H1 (cell line): ENCODE data around the gene KCNH4. TPM values are rescaled to one million over a fixed set of nuclear protein-coding genes. Genes with fewer than 3 reads are reported as not detected.

Experiments
- CTCF ChIA-PET: fragments of 300-600 bp; sonication (Branson Sonifier 250); formaldehyde crosslinking; loops from one replicate; lab custom pipeline; 2021; ENCODE audit not compliant: partially characterized antibody; lab: Charles Lee
- POLR2A ChIA-PET: fragments of 300-600 bp; sonication (Branson Sonifier 250); formaldehyde crosslinking; loops from one replicate; lab custom pipeline; 2021; ENCODE audit warnings: inconsistent platforms; ENCODE audit not compliant: partially characterized antibody; lab: Charles Lee
- DNase-seq, 2 experiments: peaks; one replicate each; pipeline versions ENCODE4 v3.0.0 to v3.0.0-alpha.2; 2010 to 2022; ENCODE audit warnings: low spot score in 2 of 2, low read depth in 1 of 2, mixed read lengths in 1 of 2
- FAIRE-seq: peaks from 2 replicates; lab custom pipeline; 2011; peaks lifted over from hg19 to GRCh38; lab: Jason Lieb, UNC
- H2AFZ ChIP-seq: 2 replicates; pipeline ENCODE4 v1.8.1; 2012; ENCODE audit warnings: low read length, inconsistent platforms
- H2AK5ac ChIP-seq: 2 replicates; pipeline ENCODE4 v1.6.1; 2013; ENCODE audit warnings: low read depth, low read length
- H2BK120ac ChIP-seq: replicated peaks from 2 replicates; pipeline ENCODE3; 2013; ENCODE audit warnings: low read depth, low read length, inconsistent platforms
- H2BK12ac ChIP-seq: 2 replicates; pipeline ENCODE4 v1.6.1; 2013; ENCODE audit warnings: low read depth, low read length
- H2BK15ac ChIP-seq: 2 replicates; pipeline ENCODE4 v1.6.1; 2013; ENCODE audit warnings: low read length
- H2BK20ac ChIP-seq: 2 replicates; pipeline ENCODE4 v1.6.1; 2013; ENCODE audit warnings: low read length
- H2BK5ac ChIP-seq: 2 replicates; pipeline ENCODE4 v1.6.1; 2013; ENCODE audit warnings: low read depth, low read length
- H3K14ac ChIP-seq: 2 replicates; pipeline ENCODE4 v1.6.1; 2013; ENCODE audit warnings: inconsistent platforms; ENCODE audit not compliant: insufficient read length
- H3K18ac ChIP-seq: 2 replicates; pipeline ENCODE4 v1.6.1; 2013; ENCODE audit warnings: low read length; ENCODE audit errors: extremely low read depth
- H3K23ac ChIP-seq: 2 replicates; pipeline ENCODE4 v1.6.1; 2013; ENCODE audit warnings: inconsistent platforms; ENCODE audit not compliant: insufficient read length
- H3K23me2 ChIP-seq: 2 replicates; pipeline ENCODE4 v1.6.1; 2013; ENCODE audit warnings: low read depth, low read length
- H3K27ac ChIP-seq: 2 replicates; pipeline ENCODE4 v1.6.1; 2011; ENCODE audit warnings: low read depth, low read length, inconsistent platforms
- H3K27me3 ChIP-seq, 4 experiments: replicated peaks in 1 of 4; 1 replicate in 1 of 4; 2 replicates in 3 of 4; pipeline versions ENCODE4 v1.6.1 to v1.8.1; 2011 to 2013; ENCODE audit warnings: low read length in 3 of 4, mild to moderate bottlenecking in 3 of 4, inconsistent platforms in 2 of 4, mixed read lengths in 2 of 4, moderate library complexity in 1 of 4; ENCODE audit not compliant: control insufficient read depth in 3 of 4, insufficient read depth in 3 of 4; ENCODE audit errors: extremely low read depth in 1 of 4
- H3K36me3 ChIP-seq, 4 experiments: 2 replicates each; pipeline versions ENCODE4 v1.6.1 to v1.8.1; 2011 to 2013; ENCODE audit warnings: mild to moderate bottlenecking in 4 of 4, low read length in 3 of 4, moderate library complexity in 2 of 4, control low read depth in 1 of 4, inconsistent platforms in 1 of 4; ENCODE audit not compliant: insufficient read depth in 4 of 4, control insufficient read depth in 2 of 4
- H3K4ac ChIP-seq: replicated peaks from 2 replicates; pipeline ENCODE3; 2013; ENCODE audit warnings: low read length, low read depth, mixed read lengths, inconsistent platforms; ENCODE audit not compliant: insufficient read length
- H3K4me1 ChIP-seq, 4 experiments: replicated peaks in 1 of 4; 1 replicate in 1 of 4; 2 replicates in 3 of 4; pipeline versions ENCODE4 v1.6.1 to v1.8.1; 2011 to 2013; ENCODE audit warnings: low read length in 3 of 4, inconsistent platforms in 2 of 4, mixed read lengths in 1 of 4; ENCODE audit not compliant: insufficient read depth in 4 of 4, control insufficient read depth in 3 of 4
- H3K4me2 ChIP-seq, 2 experiments: 2 replicates each; pipeline versions ENCODE4 v1.6.1 to v1.8.1; 2011 to 2013; ENCODE audit warnings: low read depth in 2 of 2, low read length in 2 of 2, control low read depth in 1 of 2, inconsistent platforms in 1 of 2, mild to moderate bottlenecking in 1 of 2; ENCODE audit not compliant: insufficient read depth in 1 of 2
- H3K4me3 ChIP-seq, 4 experiments: fragments of 200-600, 300-600 bp in 1 of 4; sonication (generic), shearing (Covaris generic), sonication (Bioruptor Twin) in 1 of 4; 2 replicates each; pipeline versions ENCODE4 v1.5.1 to v1.8.1; 2011 to 2016; ENCODE audit warnings: low read length in 4 of 4, low read depth in 3 of 4, control low read depth in 2 of 4, inconsistent platforms in 2 of 4, mild to moderate bottlenecking in 2 of 4, mixed read lengths in 1 of 4, moderate library complexity in 1 of 4; ENCODE audit not compliant: insufficient read depth in 2 of 4; ENCODE audit errors: extremely low read depth in 1 of 4
- H3K56ac ChIP-seq: replicated peaks from 2 replicates; pipeline ENCODE3; 2013; ENCODE audit warnings: low read depth, mild to moderate bottlenecking, mixed read lengths, low read length, inconsistent platforms; ENCODE audit not compliant: insufficient read length
- H3K79me1 ChIP-seq: 2 replicates; pipeline ENCODE4 v1.6.1; 2013; ENCODE audit warnings: low read depth, low read length, control low read depth
- H3K79me2 ChIP-seq, 2 experiments: 2 replicates each; pipeline versions ENCODE4 v1.6.1 to v1.8.1; 2012 to 2013; ENCODE audit warnings: low read length in 2 of 2, mild to moderate bottlenecking in 2 of 2, inconsistent platforms in 1 of 2; ENCODE audit not compliant: insufficient read depth in 2 of 2, control insufficient read depth in 1 of 2
- H3K9ac ChIP-seq, 4 experiments: replicated peaks in 1 of 4; 1 replicate in 1 of 4; 2 replicates in 3 of 4; pipeline versions ENCODE4 v1.6.1 to v1.8.1; 2011 to 2013; ENCODE audit warnings: low read depth in 3 of 4, low read length in 3 of 4, control low read depth in 2 of 4, mild to moderate bottlenecking in 2 of 4, moderate library complexity in 2 of 4, inconsistent platforms in 1 of 4; ENCODE audit errors: extremely low read depth in 1 of 4
- H3K9me3 ChIP-seq, 2 experiments: 2 replicates each; pipeline versions ENCODE4 v1.6.1 to v1.8.1; 2012 to 2013; ENCODE audit warnings: mild to moderate bottlenecking in 2 of 2, moderate library complexity in 2 of 2, control low read depth in 1 of 2, inconsistent platforms in 1 of 2, low read depth in 1 of 2, low read length in 1 of 2, mixed read lengths in 1 of 2; ENCODE audit not compliant: insufficient read depth in 2 of 2
- H4K20me1 ChIP-seq, 2 experiments: replicated peaks in 1 of 2; 2 replicates each; pipeline versions ENCODE3 to v1.8.1; 2011 to 2013; ENCODE audit warnings: inconsistent platforms in 2 of 2, low read length in 2 of 2, mild to moderate bottlenecking in 1 of 2; ENCODE audit not compliant: insufficient read depth in 2 of 2, control insufficient read depth in 1 of 2
- H4K5ac ChIP-seq: 2 replicates; pipeline ENCODE4 v1.6.1; 2013; ENCODE audit warnings: low read length, low read depth, mixed read lengths, inconsistent platforms; ENCODE audit not compliant: insufficient read length
- H4K8ac ChIP-seq: 2 replicates; pipeline ENCODE4 v1.8.0; 2013; ENCODE audit warnings: mild to moderate bottlenecking, moderate library complexity, low read length, inconsistent platforms; ENCODE audit not compliant: insufficient read depth; ENCODE audit errors: extremely low read depth
- H4K91ac ChIP-seq: replicated peaks from 2 replicates; pipeline ENCODE3; 2013; ENCODE audit warnings: low read length, mixed read lengths, inconsistent platforms; ENCODE audit not compliant: insufficient read length
- HDAC2 ChIP-seq, 2 experiments: fragments of 300-600 bp in 1 of 2; sonication (generic) in 1 of 2; IDR thresholded peaks; 2 replicates each; pipeline ENCODE4 v1.6.1; 2011 to 2012; ENCODE audit warnings: low read depth in 2 of 2, low read length in 2 of 2, mild to moderate bottlenecking in 2 of 2, moderate library complexity in 2 of 2, borderline replicate concordance in 1 of 2, inconsistent platforms in 1 of 2
- KDM1A ChIP-seq: fragments of 200-600, 300-600 bp; sonication (generic); IDR thresholded peaks from 2 replicates; pipeline ENCODE4 v1.7.1; 2016; ENCODE audit warnings: mild to moderate bottlenecking, low read length, borderline replicate concordance
- KDM5A ChIP-seq: fragments of 200-600 bp; IDR thresholded peaks from 2 replicates; pipeline ENCODE4 v1.7.1; 2012; ENCODE audit warnings: mild to moderate bottlenecking, low read length, inconsistent platforms, mixed read lengths
- PHF8 ChIP-seq: fragments of 200-600 bp; sonication (generic); conservative IDR thresholded peaks from 2 replicates; pipeline ENCODE4 v1.7.1; 2012; ENCODE audit warnings: low read depth, mild to moderate bottlenecking, inconsistent platforms, low read length, moderate library complexity
- POLR2A ChIP-seq, 2 experiments: IDR thresholded peaks; 1 replicate in 1 of 2; 2 replicates in 1 of 2; pipeline ENCODE4 v1.6.1; 2011; ENCODE audit warnings: low read depth in 2 of 2, low read length in 2 of 2, mild to moderate bottlenecking in 2 of 2; ENCODE audit errors: control extremely low read depth in 1 of 2
- RBBP5 ChIP-seq: IDR thresholded peaks from 2 replicates; pipeline ENCODE4 v1.7.1; 2012; ENCODE audit warnings: low read depth, mild to moderate bottlenecking, inconsistent platforms, low read length, moderate library complexity, borderline replicate concordance
- RFX5 ChIP-seq: IDR thresholded peaks from 2 replicates; pipeline ENCODE4 v1.6.1; 2011; ENCODE audit warnings: low read depth, low read length, improper control_type of control experiment, borderline replicate concordance
- RNF2 ChIP-seq: fragments of 200-900, 300-1000 bp; sonication (generic); IDR thresholded peaks from 2 replicates; pipeline ENCODE4 v1.7.1; 2016; ENCODE audit warnings: borderline replicate concordance, low read depth, mild to moderate bottlenecking, antibody characterized with exemption, low read length; ENCODE audit not compliant: poor library complexity, severe bottlenecking; ENCODE audit errors: missing control alignments
- SIN3A ChIP-seq, 2 experiments: IDR thresholded peaks in 1 of 2; conservative IDR thresholded peaks in 1 of 2; 2 replicates each; pipeline ENCODE4 v1.6.1; 2011 to 2012; ENCODE audit warnings: low read length in 2 of 2, improper control_type of control experiment in 1 of 2, low read depth in 1 of 2, mild to moderate bottlenecking in 1 of 2
- TAF1 ChIP-seq: IDR thresholded peaks from 2 replicates; pipeline ENCODE4 v1.6.1; 2011; ENCODE audit warnings: mild to moderate bottlenecking, low read depth, low read length
- TCF12 ChIP-seq: IDR thresholded peaks from 2 replicates; pipeline ENCODE4 v1.6.1; 2011; ENCODE audit warnings: low read depth, mild to moderate bottlenecking, low read length
- ZNF274 ChIP-seq: IDR thresholded peaks from 2 replicates; pipeline ENCODE4 v1.7.0; 2012; ENCODE audit warnings: low read length, borderline replicate concordance; ENCODE audit errors: extremely low read depth
- WGBS, 2 experiments: shearing (Covaris generic) in 1 of 2; methylation state at CpG; one replicate each; pipeline versions ENCODE4 v1.1.6 to v1.1.7; 2013 to 2015; ENCODE audit warnings: low lambda C conversion rate in 2 of 2, mixed read lengths in 2 of 2, inconsistent platforms in 1 of 2, low coverage in 1 of 2, missing lambda C conversion rate in 1 of 2; ENCODE audit not compliant: insufficient replicate concordance in 2 of 2, insufficient coverage in 1 of 2, insufficient read length in 1 of 2; ENCODE audit errors: extremely low coverage in 1 of 2, missing lambda C conversion rate in 1 of 2; 5-methylcytosine and 5-hydroxymethylcytosine counted together
- polyA plus RNA-seq, 7 experiments: library from polyadenylated mRNA; depleted of rRNA in 3 of 7; stranded (reverse) in 5 of 7; unstranded in 2 of 7; fragments of >200 nt in 5 of 7; fragments of 200-250 nt in 2 of 7; gene quantifications; 1 replicate in 5 of 7; 2 replicates in 1 of 7; 4 replicates in 1 of 7; pipeline versions ENCODE4 v1.2.1 to v1.2.3, GENCODE V29; 2011 to 2013; ENCODE audit warnings: missing spikeins in 2 of 7, mixed read lengths in 2 of 7
- total RNA-seq: library from RNA; stranded (reverse); fragmentation: NEBNext Ultra II Directional; extraction: Animal tissue kit (Norgen Biotek cat#: 25700); gene quantifications from 2 replicates; pipeline ENCODE4 v1.2.1, GENCODE V29; 2021
- TF ChIP-seq, protein P1 (sequence below): IDR thresholded peaks from 2 replicates; pipeline ENCODE4 v1.6.1; 2011; ENCODE audit warnings: low read depth, mild to moderate bottlenecking, low read length; ENCODE audit not compliant: insufficient read depth

The KCNH4 gene
- total and polyA plus RNA-seq, 2 of the 8 experiments (the other 6 are each of a cell fraction or from before 2014, with no cell fraction given), result 0.44 to 0.47 TPM

GRCh38 chr17:42225646-42226045 is 44.7 kb upstream of the KCNH4 start:
- Histone ChIP-seq H3K4ac (no peak overlapping the region), H2BK15ac (no peak overlapping the region), H3K9ac (no peak overlapping the region), H3K4me1 (no peaks in the 10 kb centered on the region), H3K79me1 (no peaks in the 10 kb centered on the region; the same call in 1 of the 2 replicates), H4K8ac (no peak overlapping the region), H3K18ac (no peak overlapping the region), H3K27ac (no peak overlapping the region), H2BK5ac (no peak overlapping the region), H3K4me2 (no peak overlapping the region), H3K27me3 (no peaks in the 10 kb centered on the region), H3K9me3 (no peaks in the 10 kb centered on the region), H2BK20ac (no peak overlapping the region), H3K36me3 (peaks cover 3 to 17% (median 8%) of the 10 kb centered on the region in 4 experiments; a peak in 7 of 8 replicates), H2AK5ac (no peak overlapping the region), H4K91ac (no peak overlapping the region), H2AFZ (no peak overlapping the region), H3K56ac (no peak overlapping the region), H3K23me2 (peaks cover 4% of the 10 kb centered on the region; the same call in 1 of the 2 replicates), H4K5ac (no peak overlapping the region), H2BK120ac (no peak overlapping the region), H4K20me1 (peaks cover 0 to 4% of the 10 kb centered on the region in 2 experiments), H3K14ac (no peak overlapping the region), H3K23ac (no peak overlapping the region), H2BK12ac (no peak overlapping the region), H3K4me3 (no peak overlapping the region), H3K79me2 (no peaks in the 10 kb centered on the region)
- POLR2A ChIA-PET, result interaction anchor here (1.2 kb wide), 1 partner anchor 50 kb away, joined by 3 read pairs; no protein-coding TSS in a partner anchor
- FAIRE-seq (no peak), DNase-seq (no peak)
- CTCF ChIA-PET, result interaction anchor here (0.7 to 0.8 kb wide), 2 partner anchors 21 to 91 kb away, joined by 3 read pairs; no protein-coding TSS in a partner anchor
- WGBS, 2 experiments, result 94% methylated on average over 5 of the region's 5 CpGs; no CpG with 5 or more reads in 1 of the 2 experiments
- TF ChIP-seq SIN3A (conservative IDR thresholded peaks at IDR 0.05 in 1 of 2, IDR thresholded peaks at IDR 0.05 in 1 of 2; ENCODE audit: low read depth in 1 of 2, low read length in 2 of 2) (no peak), TCF12 (no peak), ZNF274 (no peak), HDAC2 (IDR thresholded peaks at IDR 0.05; ENCODE audit: borderline replicate concordance in 1 of 2, low read depth in 2 of 2, low read length in 2 of 2) (no peak), RNF2 (no peak), POLR2A (IDR thresholded peaks at IDR 0.05; ENCODE audit: control extremely low read depth in 1 of 2, low read depth in 2 of 2, low read length in 2 of 2) (no peak), KDM1A (no peak), RFX5 (no peak), KDM5A (no peak), PHF8 (no peak), TAF1 (no peak), RBBP5 (no peak)
- TF ChIP-seq, protein P1, sequence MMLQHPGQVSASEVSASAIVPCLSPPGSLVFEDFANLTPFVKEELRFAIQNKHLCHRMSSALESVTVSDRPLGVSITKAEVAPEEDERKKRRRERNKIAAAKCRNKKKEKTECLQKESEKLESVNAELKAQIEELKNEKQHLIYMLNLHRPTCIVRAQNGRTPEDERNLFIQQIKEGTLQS, result no peak
